Colon (tissue), 2 donors: ENCODE results near the gene ING5.

Experiments
- FAIRE-seq: peaks from 2 replicates; lab custom pipeline; 2012; peaks lifted over from hg19 to GRCh38; lab: Jason Lieb, UNC
- donor health status: control.
- donor health status: control.

The ING5 gene

GRCh38 chr2:241776336-241777169 lies 74.7 kb downstream of the ING5 start, which contains the start of gene GAL3ST2:
TSS of gene GAL3ST2 (plus strand) at chr2:241776822. CDS start at chr2:241776956, 134 bp downstream.
- FAIRE-seq: no peak

DNA sequence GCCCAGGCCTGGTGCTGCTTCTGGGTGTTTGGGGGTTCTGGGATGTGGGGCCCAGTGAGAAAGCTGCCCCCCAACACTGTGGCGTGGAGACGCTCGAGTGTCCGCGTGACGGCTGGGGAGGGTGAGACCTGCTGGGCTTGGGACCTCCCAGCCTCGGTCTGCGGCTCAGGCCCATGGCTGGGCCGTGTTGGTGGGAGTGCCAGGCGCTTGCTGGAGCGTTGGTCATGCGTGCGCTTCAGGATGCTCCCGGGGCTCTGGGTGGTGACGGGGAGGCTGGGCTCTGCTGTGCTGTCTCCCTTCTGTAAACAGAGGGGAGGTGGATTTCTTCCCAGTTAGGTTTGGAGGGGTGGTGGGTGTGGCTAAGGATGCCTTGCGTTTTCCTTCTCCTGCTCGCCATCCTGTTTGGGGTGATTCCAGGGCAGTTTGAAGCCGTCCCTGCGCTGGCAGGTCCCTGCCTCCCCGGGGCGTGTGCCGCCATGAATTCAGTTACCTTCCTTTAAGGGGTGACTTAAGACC lies 75.4 kb downstream of the ING5 start:
- FAIRE-seq: no peak

DNA sequence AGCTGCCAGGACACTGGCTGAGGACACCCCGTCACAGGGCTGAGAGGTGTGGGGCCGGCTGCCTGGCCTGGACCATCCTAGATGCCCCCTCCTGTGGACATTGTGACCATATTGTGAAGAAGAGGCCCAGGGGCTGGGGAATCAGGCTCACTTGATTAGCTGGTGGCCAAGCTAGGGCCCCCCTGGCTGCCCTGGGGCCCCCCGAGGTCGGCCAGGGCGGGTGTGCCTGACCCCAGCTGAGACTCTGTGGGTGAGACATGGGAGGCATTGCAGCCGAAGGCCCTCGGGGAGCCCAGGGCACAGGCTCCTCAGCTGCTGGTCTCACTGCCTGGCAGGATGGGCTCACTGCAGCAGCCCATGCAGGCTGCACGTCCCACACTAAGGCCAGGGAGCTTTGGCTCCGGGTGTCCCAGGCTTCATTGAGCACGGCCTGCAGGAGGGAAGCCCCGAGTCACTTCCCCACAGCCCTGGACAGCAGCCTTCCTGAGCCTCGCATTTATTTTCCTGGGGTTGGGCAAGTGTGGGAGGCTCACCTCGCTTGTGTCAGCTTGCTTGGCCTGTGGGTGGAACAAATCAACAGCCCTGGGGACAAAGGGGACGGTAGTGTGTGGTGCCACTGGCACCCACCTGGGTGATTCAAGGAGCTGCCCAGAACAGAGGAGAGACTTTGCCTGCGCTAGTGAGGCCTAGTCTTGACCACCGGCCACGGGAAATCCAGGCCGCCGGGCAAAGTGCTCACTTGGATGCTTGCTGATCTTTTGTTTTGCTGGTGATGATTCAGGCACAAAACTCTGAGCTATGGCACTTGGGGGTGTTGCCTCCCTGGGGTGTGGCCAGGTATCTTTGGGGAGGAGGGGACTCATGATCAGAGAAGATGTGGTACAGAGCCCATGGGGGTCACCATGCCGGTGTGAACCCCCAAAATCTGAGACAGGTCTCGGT lies 76.1 kb downstream of the ING5 start:
- FAIRE-seq: no peak
